Measurements from ENCODE around the gene RGS2.
A peak's percentile ranks its signal among the peaks of the same experiment; 100 is the strongest.

Gene RGS2

DNA sequence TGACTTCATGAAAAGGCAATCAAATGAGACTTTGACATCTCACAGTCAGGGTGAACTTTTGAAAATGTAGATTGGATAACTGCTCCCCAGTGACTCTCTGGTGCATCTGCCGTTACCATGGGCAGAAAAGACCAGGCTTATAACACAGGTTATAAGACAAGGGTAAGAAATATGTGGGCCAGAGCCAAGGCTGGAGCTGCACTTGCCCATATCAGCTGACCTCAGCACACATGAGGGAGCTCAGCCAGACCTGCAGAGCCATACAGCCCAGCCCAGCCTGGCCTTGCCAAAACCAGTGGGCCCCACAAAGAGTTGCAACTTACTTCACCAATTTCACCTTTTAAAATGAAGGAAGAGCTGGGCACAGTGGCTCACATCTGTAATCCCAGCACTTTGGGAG lies 11.7 kb upstream of the RGS2 start:
- no peak for DNase-seq

DNA sequence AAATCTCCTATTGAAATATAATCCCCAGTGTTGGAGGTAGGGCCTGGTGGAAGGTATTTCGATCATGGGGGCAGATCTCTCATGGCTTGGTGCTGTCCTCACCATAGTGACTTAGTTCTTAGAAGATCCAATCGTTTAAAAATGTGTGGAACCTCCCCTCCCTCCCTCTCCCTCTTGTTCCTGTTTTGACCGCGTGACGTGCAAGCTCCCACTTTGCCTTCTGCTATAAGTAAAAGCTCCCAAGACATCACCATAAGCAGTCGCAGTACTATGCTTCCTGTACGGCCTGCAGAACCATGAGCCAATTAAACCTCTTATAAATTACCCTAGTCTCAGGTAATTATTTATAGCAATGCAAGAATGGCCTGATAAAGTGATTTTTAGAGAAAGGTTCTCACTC lies 10.9 kb upstream of the RGS2 start:
- DNase-seq = no peak

DNA sequence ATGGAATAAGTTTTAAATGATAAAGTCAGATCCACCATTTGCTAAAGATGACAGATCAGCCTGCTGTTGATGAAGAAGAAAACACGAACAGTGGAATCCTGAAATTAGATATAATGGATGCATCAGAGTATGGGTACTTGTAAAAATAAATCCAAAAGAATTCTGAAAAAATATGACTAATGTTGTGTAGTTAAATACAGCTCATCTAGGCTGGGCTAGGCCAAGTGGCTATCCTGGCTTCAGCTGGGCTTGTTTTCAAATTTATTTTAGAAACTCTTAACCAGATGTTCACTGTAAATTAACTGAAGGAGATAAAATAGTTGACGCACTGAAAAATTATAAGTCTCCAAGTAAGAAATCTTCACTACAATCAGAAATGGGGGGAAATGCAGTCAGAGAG lies 7.4 kb upstream of the RGS2 start:
- no peak for DNase-seq

GRCh38 chr1:192802406-192802805 lies 6.4 kb upstream of the RGS2 start:
- no peak for DNase-seq

- no peak for DNase-seq
Measured at GRCh38 chr1:192803501-192803900, 5.3 kb upstream of the RGS2 start.

- DNase-seq = peak; percentile 38
Measured at GRCh38 chr1:192805832-192806323, 3.0 kb upstream of the RGS2 start.

DNA sequence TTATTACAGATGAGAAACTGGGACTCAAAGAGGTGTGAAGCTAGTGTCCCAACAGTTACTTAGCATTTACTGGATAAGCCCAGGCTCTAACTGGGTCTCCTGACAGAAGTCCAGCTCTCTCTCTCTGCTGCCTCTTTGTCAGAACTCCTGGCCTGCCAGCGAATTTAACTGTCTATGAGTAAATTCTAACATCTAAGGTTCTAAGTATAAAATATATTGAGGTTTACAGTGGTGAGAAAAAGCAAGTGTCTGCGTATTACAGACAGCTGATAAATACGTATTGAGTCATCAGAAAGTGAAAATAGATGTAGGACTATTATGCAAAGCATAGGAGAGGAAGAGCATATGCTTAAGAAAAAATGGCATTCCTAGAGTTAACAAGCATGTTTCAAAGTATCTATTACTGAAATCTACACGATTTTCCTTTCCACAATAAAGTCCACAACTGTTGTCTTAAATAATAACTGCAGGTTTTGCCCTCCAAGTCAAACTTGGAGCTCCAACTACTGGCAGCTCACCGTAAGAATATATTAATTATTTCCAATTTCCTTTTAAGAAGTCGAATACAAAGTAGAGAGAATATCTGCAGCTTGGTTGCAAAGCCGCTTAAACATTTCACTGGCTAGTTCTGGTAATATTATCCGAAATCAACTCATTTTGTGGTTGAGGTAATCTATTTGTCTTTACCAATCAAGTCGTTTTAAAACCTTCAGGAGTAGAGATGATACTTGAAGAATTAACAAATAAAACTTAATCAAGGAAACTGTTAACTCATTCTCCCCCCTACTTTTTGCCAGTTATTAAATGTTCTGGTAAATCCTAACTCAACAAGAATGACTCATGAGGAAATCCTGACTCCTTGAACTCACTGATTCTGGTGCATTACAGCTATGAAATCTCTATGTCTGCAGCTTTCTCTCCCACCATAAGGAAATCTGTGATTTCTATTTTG lies 1.4 kb upstream of the RGS2 start:
- DNase-seq = no peak

GRCh38 chr1:192808163-192808517 lies 699 bp upstream of the RGS2 start:
- DNase-seq = no peak

DNA sequence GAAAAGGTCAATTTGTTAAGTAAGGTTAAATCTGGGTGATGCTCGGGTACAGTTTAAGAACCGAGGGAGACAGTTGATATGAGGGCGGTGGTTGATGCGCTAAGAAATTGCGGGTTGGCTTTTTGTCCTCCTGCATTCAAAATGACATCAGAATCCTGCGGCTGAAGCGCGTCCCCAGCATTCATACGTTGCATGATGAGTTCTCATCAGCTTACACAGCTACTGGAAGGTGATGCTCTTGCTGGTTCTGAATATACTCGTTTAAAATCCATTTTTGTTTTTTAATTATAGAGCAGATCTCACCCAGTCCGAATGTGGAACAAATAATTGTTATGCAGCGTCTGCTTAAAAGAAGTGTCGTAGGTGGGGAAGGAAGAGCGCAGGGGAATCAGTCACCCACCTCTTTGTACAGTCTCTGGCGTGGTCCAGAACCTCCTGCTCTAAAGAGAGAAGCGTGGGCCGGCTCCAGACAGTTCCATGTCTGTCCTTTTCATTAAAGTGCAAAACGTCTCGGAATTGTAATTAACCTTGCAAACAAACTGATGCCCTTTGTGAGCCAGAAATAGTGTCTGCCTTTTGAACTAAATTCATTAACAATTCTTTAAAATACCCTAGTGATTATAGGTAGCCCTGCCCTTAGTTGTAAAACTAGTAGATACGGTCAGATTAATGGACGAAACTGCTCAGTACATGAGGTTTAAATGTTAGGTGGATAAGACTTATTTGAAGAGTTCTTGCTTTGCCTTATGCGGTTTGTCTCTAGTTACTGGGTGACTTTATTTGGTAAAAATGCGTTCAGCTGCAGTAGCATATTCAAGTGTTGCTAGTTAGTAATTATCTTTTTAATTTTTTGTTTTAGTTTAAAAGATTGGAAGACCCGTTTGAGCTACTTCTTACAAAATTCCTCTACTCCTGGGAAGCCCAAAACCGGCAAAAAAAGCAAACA lies 741 bp downstream of the RGS2 start:
- peak; percentile 61 for DNase-seq

- peak; percentile 27 for DNase-seq
Measured at GRCh38 chr1:192810253-192810880, 1.5 kb downstream of the RGS2 start.

GRCh38 chr1:192811006-192811405 lies 2.2 kb downstream of the RGS2 start:
- DNase-seq = no peak

GRCh38 chr1:192811594-192812239 lies 2.9 kb downstream of the RGS2 start:
- no peak for DNase-seq

DNA sequence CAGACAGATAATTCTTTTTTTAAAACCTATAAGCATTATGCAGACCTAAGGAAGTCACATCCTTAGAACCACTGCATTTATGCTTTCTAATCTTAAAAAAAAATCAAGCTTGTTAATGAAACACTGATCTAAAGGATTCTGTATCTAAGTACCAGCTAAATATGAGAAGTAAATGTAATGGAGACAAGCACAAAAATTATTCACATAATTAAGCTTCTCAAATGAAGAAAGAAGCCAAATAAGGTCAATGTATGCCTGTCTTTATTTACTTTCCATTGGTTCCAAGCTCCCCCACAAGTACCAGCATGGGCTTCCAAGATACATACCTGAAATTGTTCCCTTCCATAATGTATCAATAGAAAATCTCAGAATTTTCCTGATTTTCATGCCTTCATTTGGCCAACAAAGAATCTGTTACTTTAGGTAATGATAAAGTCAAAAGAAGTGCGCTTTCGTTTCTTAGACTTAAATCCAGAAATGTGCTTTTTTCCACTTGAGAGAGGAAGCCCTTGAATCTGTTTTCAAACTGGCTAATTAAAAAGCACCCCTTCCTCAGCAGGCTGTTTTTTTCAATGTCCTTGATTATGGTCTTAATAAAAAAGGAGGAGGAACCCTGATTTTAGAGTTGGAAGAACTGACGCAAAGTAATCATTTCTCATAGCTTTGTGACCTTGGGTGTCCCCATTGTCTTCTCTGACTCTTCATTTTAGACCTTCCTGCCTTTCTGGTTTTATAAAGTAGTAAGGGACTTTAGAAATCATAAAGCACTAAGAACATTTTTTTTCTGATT lies 3.8 kb downstream of the RGS2 start:
- DNase-seq = no peak

DNA sequence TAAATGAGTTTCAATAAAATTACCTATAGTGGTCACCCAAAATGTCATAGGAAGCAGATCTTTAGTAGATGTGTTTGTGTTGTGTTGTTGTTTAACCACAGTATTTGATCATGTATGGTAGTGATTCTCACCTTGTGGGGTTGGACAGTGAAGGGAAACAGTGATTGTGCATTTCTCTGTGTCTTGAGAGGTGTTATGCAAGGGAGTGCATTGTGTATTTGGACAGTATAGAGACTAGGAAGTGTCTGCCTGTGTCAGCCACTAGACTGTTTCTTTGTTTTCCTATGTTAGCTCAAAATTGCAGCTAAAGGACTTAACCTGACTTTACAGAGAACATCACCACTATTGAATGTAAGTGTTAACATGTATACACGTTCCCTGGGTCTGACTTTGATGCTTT lies 6.0 kb downstream of the RGS2 start:
- no peak for DNase-seq

GRCh38 chr1:192817246-192817645 lies 8.4 kb downstream of the RGS2 start:
- DNase-seq = no peak

- DNase-seq = no peak
Measured at GRCh38 chr1:192821296-192821695, 12.5 kb downstream of the RGS2 start.

GRCh38 chr1:192824511-192824910 lies 15.7 kb downstream of the RGS2 start:
- DNase-seq = no peak

DNA sequence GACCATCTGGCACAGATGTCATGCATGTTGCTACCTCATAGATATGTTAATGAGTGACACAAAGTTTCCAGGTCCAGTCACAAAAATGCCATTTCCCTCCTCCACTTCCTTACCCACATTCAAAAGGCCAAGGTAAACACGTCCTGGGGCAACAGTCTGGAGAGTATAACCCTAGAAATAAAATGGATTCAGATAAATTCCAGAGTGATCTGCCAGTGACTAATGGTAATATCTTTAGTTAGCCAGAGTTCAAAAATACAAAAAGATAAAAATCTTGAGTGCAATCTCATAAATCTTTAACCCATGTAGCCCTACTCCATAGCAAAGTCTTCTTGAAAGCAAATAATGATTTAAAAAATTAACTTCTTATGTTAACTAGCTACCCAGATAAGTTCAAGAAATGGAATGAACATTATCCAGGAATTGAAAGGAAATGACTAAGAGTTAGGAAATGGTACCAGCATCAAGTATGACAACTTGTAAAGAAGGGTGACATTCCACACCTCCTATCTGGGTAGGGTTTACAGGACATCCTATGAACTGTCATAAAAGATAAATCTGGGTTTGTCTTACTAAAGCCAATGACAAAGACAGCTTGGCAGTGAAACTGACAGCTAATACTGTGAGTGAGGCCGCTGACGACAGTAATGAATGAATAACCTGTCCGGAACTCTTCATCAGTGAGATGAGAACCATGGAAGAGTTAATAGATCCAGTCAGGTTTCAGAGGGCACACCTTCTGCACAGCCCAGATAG lies 18.1 kb downstream of the RGS2 start:
- DNase-seq = no peak

- DNase-seq = no peak
Measured at GRCh38 chr1:192830595-192831246, 21.9 kb downstream of the RGS2 start.

DNA sequence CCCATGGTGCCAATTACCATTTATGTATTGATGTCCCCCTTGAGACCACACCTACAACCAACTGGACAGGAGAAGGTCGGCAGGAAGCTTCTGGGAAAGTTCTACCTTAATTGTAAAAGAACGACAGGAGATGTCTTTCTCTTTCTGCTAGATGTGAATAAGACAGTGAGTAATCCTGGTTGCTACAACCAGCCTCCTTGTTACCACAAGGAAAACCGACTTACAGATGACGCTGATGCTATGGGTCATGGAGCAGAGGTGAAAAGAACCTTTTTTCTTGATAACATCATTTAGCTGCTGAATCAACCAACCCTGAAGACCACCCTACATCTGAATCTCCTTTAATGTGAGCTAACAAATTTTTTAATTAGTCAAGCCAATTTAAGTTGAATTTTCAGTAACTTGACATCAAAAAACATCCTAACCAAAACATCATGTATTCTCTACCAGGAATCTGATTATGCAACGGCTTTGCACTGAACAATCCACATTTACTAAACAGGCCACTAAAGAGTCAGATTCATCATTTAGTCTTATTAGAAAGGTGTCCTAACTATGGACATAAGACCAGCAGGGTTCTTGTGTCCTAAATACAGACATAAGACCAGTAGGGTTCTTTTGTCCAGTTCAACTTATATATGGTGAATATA lies 23.0 kb downstream of the RGS2 start:
- DNase-seq = no peak

Measured in NCI-H345 (cell line).